Endothelial cell of hepatic sinusoid (primary cell): Measurements from ENCODE around the gene ARHGAP36.

Experiments used
- in situ Hi-C: cut with HindIII; loops from 2 replicates; pipeline ENCODE4 v1.10.0; 2017; ENCODE audit warnings: low sequenced_read_pairs

The ARHGAP36 gene, protein sequence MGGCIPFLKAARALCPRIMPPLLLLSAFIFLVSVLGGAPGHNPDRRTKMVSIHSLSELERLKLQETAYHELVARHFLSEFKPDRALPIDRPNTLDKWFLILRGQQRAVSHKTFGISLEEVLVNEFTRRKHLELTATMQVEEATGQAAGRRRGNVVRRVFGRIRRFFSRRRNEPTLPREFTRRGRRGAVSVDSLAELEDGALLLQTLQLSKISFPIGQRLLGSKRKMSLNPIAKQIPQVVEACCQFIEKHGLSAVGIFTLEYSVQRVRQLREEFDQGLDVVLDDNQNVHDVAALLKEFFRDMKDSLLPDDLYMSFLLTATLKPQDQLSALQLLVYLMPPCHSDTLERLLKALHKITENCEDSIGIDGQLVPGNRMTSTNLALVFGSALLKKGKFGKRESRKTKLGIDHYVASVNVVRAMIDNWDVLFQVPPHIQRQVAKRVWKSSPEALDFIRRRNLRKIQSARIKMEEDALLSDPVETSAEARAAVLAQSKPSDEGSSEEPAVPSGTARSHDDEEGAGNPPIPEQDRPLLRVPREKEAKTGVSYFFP

DNA sequence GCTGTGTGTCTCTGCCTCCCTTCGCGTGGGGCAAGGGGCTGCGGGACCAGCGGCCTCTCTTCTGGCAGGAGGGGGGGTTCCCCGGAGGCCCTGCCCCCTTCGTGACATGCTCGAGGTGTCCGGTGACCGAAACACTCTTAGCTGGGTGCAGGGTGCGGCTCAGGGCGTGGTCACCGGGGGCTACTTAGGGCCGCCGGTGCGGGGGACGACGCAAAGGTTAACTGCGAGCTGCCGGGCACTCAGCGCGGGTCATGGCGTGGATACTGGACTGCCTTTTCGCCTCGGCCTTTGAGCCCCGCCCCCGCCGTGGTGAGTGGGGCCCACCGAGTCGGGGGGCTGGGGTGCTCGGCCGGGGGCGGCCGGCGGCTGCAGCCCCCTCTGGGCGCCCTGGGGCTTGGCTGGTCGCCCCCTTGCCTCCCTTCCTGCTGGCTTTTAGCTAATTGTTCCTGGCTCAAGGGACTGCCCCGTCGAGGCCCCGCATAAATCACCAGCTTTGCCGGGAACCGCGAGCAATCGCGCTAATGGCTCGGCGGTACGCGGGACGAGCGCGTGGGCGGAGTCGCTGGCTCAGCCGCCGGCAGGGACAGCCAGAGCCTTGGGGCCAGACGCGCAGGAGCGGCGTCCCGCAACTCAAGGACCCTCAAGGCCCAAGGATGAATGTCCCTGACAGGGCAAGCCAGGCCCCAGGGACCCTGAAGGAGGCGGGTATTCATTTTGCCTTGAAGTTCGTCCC, at the start of gene ARHGAP36:
TSS of gene ARHGAP36 (plus strand) at position 211 of the 733 bp plus-strand sequence. CDS start 23,320 bp downstream, outside the sequence.
- in situ Hi-C loops = no loop called here

DNA sequence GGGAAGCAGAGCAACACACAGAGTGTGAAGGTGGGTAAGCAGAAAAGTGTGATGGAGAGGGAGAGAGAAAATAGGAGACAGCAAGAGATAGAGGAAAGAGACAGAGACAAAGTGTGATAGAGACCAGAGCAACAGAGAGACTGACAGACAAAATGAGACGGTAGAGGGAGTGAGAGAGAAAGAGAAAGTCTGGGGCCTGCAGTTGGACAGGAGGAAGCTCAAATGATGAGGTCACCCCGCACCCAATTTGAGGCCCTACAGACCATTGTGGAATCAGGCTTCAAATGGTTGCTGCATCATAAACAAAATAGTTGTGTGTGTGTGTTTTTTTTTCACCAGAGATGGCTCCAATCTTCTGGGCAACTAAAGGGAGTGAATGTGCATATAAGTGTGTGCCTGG, 48.0 kb upstream of the ARHGAP36 start:
- in situ Hi-C loops = no loop called here

DNA sequence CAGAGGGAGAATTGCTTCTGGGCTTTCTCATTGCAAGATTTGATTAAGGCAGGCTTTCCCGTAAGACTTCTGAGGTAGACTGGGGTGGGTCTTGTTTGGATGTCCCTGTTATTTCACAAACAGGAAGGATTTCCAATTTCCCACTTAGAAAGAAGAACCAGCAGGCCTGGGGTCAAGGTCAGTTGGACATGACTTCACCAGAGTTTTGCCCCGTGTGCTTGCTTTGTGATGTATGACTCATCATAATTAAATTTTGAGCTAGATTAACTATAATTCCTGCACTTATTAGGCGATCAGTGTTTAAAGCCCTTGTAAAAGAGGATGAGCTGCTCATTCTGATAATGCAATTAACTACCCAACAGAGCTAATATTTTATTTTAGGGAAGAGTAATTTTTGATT, 32.8 kb upstream of the ARHGAP36 start:
- in situ Hi-C loops = no loop called here

DNA sequence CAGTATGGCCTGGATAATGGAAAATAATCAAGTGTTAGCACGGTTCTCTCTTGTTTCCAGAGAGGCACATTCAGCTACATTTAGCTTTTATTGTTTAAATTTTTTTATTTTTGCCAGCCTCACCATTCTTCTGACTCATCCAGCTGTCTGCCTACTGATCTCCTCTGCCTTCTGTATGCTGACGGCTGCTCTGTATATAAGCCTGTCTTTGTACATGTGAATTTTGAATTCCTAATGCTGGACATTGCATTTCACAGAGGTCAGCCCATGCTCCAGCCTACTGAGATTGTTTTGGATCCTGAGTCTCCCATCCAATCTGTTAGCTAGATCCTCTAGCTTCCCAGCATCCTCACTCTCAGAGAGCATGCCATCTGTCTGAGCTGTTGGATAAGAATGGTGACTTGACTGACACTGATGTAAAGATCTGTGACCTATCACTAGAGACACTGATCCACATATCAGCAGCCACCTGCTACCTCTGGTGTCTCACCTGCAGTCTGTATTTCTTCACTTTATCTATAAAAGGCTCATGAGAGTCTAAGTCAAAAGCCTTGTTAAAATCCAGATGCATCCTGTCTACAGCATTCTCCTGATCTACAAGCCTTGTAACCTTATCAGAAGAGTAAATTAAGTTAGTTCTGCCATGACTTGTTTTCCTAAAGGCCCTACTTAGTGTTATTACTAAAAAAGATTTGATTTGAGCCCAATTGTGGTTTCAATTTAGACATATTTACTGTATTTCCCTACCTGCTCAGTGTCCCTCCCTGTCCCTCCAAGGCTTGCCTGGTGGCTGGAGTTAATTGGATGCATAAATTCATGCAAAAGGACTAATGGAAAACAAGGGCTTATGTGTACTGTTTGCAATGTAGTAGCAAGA, 25.6 kb upstream of the ARHGAP36 start:
- in situ Hi-C loops = no loop called here

DNA sequence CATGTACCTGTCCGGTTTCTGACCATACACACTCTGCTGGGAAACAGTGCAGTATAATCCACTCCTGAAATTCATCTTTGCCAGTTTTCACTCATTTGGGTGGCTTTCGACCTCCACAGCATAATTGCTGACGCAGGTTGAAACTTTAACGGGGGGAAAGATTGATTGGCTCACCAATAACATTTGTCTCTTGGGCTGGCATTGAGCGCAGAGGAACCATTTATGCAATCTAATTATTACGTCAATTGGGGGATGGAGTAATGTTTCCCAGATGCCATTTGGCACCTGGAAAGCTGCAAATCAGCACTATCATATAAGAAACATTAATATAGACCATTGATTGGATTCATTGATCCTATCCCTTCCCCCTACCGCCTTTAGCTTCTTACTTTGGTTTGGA, 24.1 kb upstream of the ARHGAP36 start:
- in situ Hi-C loops = no loop called here

DNA sequence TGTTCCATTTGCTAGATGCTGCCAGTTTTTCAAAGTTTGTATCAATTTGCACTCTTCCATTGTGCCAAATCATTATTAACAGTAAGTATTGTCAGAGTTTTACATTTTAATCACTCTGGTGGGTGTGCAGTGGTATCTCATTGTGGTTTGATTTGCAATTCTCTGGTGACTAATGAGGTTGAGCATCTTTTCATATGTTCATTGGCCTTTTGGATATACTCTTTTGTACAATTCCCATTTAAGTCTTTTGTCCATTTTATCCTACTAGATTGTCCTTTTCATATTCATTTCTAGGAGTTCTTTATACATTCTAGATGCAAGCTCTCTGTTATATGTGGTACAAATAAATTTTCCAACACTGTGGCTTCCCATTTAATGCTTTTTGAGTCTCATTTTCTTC, 17.4 kb upstream of the ARHGAP36 start:
- in situ Hi-C loops = loop anchor here (5.0 kb wide), 1 partner anchor 77 kb away; no protein-coding TSS in a partner anchor

DNA sequence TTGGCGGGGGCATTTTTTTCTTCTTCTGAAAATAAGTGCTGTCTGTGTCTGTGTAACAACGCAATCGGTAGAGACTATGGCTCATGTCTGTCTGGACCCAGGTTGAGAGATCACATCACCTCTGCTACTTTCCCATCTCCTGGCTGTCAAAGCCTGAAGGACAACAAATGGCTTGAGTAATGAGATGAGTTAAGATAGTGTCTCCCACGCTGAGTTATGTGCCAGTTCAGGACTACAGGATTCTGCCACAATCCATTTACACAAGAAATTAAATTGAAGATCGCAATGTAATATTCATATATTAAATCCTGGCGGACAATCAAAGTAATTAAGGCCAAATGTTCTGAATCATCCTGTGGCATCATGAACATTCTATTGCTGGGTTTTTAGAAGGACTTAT, 16.5 kb upstream of the ARHGAP36 start:
- in situ Hi-C loops = loop anchor here (5.0 kb wide), 1 partner anchor 76 kb away; no protein-coding TSS in a partner anchor

DNA sequence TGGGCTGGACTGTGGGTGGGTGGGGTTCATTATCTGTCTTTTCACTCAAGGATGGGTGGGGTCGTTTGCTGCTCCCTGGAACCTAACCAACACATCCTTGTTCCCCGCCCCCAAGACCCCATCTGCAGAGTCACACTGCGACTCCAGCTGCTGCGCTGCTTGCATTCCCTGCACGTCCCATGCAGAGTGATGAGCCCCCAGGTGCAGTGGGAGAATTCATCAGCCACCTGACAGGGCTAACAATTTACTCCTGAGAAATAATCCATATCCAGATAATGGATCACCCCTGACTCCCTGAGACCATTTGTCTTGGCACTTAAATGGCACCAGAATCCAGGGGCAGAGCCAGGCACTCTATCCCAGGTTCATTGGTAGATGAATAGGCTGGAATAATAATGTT, 12.4 kb upstream of the ARHGAP36 start:
- in situ Hi-C loops = no loop called here

DNA sequence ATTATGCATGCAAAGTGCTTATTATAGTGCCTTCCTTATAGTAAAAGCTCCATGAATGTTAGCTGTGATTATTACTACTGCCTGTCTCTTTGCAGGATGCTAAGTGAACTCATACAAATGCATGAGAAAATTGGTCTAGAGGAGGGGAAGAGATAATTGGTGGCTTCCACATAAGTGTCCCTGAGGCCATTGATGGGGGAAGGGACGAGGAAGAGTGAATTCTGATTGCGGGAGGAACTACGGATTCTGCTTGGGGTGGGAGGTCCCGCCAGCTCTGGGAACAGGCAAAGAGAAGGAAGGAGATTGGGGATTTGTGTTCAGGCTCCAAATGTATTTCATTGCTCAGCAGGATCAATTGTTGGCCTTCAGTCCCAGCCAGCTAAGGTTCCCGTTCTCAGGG, 11.6 kb upstream of the ARHGAP36 start:
- in situ Hi-C loops = no loop called here

DNA sequence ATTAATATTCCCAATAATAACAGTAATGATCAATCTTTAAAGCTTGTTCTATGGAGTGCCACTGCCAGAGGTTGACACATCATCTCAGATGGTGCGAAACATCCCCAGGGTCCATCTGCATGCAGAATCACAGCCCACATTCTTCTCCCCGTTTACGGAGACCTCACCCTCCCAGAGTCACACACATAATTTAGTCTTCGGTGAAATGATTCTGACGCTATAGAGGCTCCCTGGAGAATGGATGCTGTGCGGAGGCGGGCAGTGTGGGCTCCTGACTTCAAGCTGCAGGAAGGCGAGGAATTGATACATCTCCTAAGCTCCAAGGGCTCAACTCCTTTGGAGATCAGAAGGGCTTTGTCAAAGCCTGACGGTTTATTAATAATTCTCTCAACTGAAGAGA, 11.0 kb upstream of the ARHGAP36 start:
- in situ Hi-C loops = no loop called here

DNA sequence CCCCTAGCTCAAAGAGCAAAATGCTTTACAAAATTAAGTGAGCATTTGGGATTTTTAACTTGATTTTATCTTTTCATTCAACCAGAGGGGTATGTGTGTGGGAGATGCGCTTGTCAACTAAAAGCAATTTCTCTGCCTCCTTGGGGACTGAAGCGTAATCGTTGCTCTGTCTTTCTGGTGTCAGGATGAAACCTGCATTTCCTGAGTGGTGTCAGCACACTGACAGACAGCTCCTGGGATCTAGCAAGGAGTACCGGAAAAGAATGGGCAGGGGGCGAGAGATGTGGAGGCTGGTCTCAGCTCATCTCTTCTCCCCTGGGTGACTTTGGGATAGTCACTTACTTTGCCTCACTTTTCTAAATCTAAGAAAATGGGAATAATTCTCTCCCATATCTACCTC, 5.1 kb upstream of the ARHGAP36 start:
- in situ Hi-C loops = no loop called here

DNA sequence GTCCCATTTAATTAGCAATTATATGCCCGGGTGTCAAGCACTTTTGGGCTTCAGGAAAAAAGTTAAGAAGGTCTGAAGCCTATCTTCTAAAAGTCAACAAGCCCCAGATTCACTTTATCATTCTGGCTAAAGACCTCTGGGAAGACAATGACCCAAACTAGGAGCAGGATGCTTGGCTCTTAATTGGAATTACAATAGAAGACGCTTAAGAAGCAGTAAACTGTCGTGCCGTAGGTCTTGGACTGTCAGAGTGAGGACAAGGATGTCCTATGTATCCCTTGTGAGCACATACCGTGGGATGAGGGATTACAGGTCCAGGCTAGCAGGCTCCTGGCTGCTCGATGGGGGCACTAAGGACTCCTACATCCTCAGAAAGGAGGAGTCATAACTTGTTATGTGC, 3.2 kb upstream of the ARHGAP36 start:
- in situ Hi-C loops = no loop called here

DNA sequence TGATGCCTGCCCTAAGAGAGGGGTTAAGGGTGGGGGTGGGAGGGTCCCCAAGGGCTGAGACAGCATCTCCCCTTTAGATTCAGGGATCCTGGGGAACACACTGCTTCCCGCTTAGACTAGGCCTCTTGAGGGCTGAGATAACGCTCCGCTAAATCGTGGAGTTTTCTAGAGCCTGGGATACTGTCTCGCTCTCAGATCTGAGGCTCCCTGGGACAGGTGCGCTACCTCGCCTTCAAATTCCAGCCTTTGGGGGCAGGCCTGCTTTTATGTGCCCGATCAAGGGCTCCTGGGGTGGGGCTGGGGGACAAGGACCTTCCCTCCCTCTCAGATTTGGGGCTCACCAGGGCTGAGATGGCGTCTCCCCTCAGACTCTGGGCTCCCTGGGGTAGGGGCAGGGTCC, 440 bp upstream of the ARHGAP36 start:
- in situ Hi-C loops = no loop called here

DNA sequence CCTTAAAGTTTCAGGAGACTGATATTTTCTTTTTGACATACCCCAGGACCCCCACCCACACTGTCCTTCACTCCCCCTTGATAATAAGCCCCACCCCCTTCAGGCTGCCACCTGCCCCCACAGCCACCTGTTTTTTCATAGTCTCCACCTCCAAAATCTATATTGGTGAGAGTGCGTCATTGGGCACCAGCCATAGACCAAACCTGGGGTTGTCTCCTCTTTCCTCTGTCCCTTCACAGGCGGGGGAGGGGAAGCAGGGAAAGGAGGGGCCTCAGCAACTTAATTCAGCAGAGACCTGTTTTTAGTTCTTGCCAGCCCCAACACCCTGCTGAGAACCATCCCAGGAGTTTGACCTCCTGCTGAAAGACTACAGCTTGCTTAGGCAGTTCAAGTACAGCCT, 1.1 kb downstream of the ARHGAP36 start:
- in situ Hi-C loops = no loop called here

DNA sequence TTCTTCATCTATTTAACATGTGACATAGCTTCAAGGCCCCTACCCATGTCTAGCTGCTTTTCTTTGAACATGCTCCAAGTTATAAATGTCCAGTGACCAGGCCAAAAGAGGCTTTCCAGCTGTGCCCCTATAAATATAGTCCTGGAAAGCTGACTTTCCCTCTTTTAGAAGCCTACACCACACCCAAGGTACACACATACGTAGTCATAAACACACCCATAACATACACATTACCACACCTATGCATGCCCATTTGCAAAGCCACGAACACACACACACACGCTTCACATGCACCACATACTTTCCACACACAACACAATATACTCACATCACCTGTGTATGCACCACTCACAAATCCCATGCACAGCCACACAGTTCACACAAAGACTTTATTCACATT, 2.0 kb downstream of the ARHGAP36 start:
- in situ Hi-C loops = no loop called here

DNA sequence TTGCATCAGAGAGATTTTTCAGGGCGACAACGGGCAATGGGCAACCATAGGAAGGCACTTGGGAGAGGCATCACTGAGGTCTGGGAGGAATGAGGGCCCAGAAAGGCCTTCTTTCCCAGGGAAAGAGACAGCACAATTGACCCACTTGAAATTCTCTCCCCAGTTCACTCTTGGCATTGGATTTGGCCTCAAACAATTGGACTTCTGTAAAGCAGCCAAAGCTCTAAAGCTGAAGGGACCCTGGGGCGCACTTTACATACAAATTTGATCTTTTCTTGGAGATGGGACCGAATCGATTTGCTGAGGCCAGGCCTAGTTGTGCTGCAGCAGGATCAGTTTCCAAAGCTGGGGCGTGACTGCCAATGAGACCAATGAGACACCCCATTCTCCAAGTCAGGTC, 3.2 kb downstream of the ARHGAP36 start:
- in situ Hi-C loops = no loop called here

DNA sequence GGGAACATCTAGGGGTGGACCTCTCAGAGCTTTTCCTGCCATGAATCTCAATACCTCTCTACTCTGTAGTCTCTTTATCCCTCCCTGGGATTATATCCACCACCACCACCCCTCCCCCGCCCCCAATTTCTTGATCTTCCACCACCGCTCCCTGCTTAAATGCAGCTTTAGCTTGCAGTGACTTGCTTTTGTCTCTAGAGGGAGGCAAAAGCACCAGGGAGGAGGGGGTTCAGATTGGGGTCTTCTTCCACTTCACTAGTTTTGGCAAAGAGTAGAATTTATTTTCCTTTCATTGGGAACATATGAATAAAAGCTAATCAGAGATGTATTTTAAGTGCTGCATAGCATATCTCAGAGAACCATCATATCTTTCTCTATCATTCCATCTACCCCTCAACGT, 5.5 kb downstream of the ARHGAP36 start:
- in situ Hi-C loops = no loop called here

DNA sequence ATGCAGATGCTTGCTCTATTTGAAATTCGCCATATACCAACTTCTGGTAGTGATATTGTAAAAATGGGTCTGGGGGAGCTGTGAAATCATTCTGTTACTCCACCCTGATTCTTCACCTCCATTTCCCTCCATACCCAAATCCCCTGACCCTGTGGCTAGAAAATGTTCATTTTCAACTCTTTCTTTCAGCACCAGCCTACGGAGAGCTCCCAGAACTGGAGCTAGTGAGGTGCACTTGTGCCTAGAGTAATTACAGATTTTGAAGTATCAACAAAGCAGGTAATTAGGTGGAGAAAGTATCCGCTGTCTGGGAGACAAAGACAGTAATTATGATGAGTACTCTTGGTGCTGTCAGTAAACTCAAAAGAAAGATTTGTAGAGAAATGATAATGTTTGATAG, 8.1 kb downstream of the ARHGAP36 start:
- in situ Hi-C loops = no loop called here

DNA sequence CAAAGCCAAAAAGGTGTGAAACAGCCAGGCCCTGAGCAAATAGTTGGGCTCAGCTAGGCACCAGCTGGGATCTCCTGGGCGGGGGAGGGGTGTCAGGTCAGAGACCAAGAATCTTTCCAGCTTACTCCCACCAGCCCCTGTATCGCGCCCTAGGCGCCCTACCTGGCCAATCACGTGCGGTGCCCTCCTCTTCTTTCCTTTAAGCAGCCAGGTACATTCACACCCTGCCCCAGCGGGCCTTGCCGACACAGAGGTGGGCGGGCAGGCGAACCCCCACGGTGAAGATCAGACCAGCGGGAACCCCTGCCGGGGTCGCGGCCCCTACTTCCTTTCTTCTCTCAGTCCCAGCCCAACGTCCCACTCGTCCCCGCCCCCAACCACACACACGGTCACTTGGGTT, 9.1 kb downstream of the ARHGAP36 start:
- in situ Hi-C loops = no loop called here

DNA sequence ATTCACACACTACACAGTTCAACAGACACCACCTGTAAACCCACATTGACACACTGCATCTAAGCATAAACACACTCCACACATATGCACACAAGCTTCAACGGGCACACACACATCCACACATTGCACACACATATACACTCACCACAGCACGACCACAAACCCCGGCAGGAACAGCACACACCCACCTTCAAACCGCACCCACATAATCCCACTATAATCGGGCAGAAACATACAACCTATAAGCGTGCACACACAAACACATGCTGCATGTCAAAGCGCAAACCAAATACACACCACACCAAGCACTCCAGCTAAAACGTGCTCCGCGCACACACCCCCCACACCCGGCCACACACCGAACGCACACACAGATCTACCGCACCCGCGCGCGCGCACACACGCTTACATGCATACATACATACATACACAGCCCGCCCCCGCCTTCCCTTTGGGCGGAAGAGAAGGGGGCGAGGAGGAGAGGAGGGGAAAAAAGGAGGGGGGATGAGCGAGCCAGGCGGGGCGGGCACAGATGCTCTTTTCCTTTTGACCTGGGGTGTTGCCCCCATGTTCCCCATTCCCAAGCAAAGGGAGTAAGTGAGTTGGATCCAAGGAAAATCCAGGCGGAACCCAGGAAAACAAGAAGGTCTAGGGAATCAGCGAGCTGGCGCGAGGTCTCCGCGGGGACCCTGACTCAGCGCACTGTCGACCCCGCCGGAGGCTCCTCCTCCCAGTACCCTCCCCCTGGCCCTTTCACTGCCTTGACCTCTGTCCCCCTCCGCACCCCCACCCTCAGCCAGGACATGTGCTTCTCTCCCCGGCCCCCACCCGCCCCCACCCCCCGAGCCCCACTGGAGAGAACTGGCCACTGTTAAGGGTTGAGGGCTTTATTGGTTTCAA, 9.9 kb downstream of the ARHGAP36 start:
- in situ Hi-C loops = no loop called here
